Measurements from ENCODE around the gene BMS1. TPM values are rescaled to one million over a fixed set of nuclear protein-coding genes. Genes with fewer than 3 reads are reported as not detected.
A peak's percentile ranks its signal among the peaks of the same experiment; 100 is the strongest.

BMS1 gene
- total and polyA plus RNA-seq, 2 of the 4 experiments (the other 2 are of a cell fraction), result 7.5 to 22.9 TPM

GRCh38 chr10:42875388-42875755 lies 92.8 kb downstream of the BMS1 start:
- intact Hi-C loops (cut with micrococcal nuclease), result no loop called here

More at GRCh38 chr10:42875388-42875755, 92.8 kb downstream of the BMS1 start:
- TF ChIP-seq MXI1 (IDR thresholded peaks at IDR 0.05; ENCODE audit: borderline replicate concordance, low read depth, low read length), result no peak
- TF ChIP-seq CTCF (conservative IDR thresholded peaks at IDR 0.05; ENCODE audit: low read depth, low read length), result no peak
- TF ChIP-seq NFE2L2 (IDR thresholded peaks at IDR 0.05; ENCODE audit: low read depth, low read length), result no peak
- no peak for TF ChIP-seq BHLHE40 (IDR thresholded peaks at IDR 0.05; ENCODE audit: low read depth, low read length)
- no peak for TF ChIP-seq MAZ (IDR thresholded peaks at IDR 0.05; ENCODE audit: borderline replicate concordance, low read depth, low read length)
- no peak for TF ChIP-seq MAFK (IDR thresholded peaks at IDR 0.05; ENCODE audit: low read depth, low read length)
- TF ChIP-seq SMC3 (IDR thresholded peaks at IDR 0.05; ENCODE audit: low read depth, low read length), result no peak
- TF ChIP-seq POLR2A (IDR thresholded peaks at IDR 0.05; ENCODE audit: low read depth, low read length), result no peak
- TF ChIP-seq RFX5 (IDR thresholded peaks at IDR 0.05; ENCODE audit: low read depth, low read length), result no peak
- TF ChIP-seq RAD21 (IDR thresholded peaks at IDR 0.05; ENCODE audit: low read length), result no peak
- TF ChIP-seq CHD1 (IDR thresholded peaks at IDR 0.05; ENCODE audit: low read depth, low read length), result no peak
- no peak for TF ChIP-seq ELK1 (IDR thresholded peaks at IDR 0.05; ENCODE audit: borderline replicate concordance, low read depth, low read length)
- TF ChIP-seq FOS (IDR thresholded peaks at IDR 0.05; ENCODE audit: low read depth, low read length), result no peak
- no peak for TF ChIP-seq CEBPB (IDR thresholded peaks at IDR 0.05; ENCODE audit: low read depth, low read length)
- no peak for TF ChIP-seq USF2 (IDR thresholded peaks at IDR 0.05; ENCODE audit: low read depth, low read length)
- TF ChIP-seq RCOR1 (IDR thresholded peaks at IDR 0.05; ENCODE audit: insufficient replicate concordance, low read length), result no peak
- no peaks in the 10 kb centered on the region for H3K9me1 ChIP-seq (ENCODE audit: insufficient read depth, low read length)
- no peaks in the 10 kb centered on the region for H3K36me3 ChIP-seq (ENCODE audit: control insufficient read depth, insufficient read depth, low read length)
- in situ Hi-C loops (cut with MboI; ENCODE audit: low sequenced_read_pairs) (loop anchor here (10.0 to 25.0 kb wide), 2 partner anchors 187 to 229 kb away; no protein-coding TSS in a partner anchor), dilution Hi-C loops (cut with HindIII; ENCODE audit: low sequenced_read_pairs, unreplicated experiment) (no loop called here)
- H4K8ac ChIP-seq (ENCODE audit: low read depth in 2 of 2, low read length in 2 of 2), result no peak overlapping the region
- no peak overlapping the region for H3K4me3 ChIP-seq (ENCODE audit: insufficient read depth, low read depth, low read length)
- no peak overlapping the region for H4K91ac ChIP-seq (ENCODE audit: insufficient read depth, low read depth, low read length)
- H2BK20ac ChIP-seq (ENCODE audit: low read depth, low read length), result no peak overlapping the region
- H3K4ac ChIP-seq (ENCODE audit: low read depth, low read length), result no peak overlapping the region
- no peak overlapping the region for H3K4me2 ChIP-seq (ENCODE audit: low read depth, low read length)
- ChIA-PET POLR2A (ENCODE audit: unreplicated experiment) (no interaction called here), CTCF (interaction anchor here (1.1 kb wide), 1 partner anchor 204 kb away, joined by 3 read pairs; no protein-coding TSS in a partner anchor)
- no peak overlapping the region for H2AK5ac ChIP-seq (ENCODE audit: low read depth, low read length)
- H2BK15ac ChIP-seq (ENCODE audit: low read depth, low read length), result no peak overlapping the region
- 30% methylated on average over 2 of the region's 5 CpGs; no CpG with 5 or more reads in 1 of the 2 experiments for WGBS, 2 experiments (ENCODE audit: extremely low coverage in 2 of 2, insufficient read length in 1 of 2)
- DNase-seq, result no peak
- no peak overlapping the region for H3K18ac ChIP-seq (ENCODE audit: low read depth, low read length)
- no peak overlapping the region for H3K27ac ChIP-seq (ENCODE audit: insufficient read depth, low read length)
- no peak overlapping the region for H3K56ac ChIP-seq (ENCODE audit: extremely low read depth, insufficient read depth, low read length)
- no peak overlapping the region for H3K9ac ChIP-seq (ENCODE audit: low read depth, low read length)
- H3K9me3 ChIP-seq (ENCODE audit: control insufficient read depth, insufficient read depth, low read length), result no peaks in the 10 kb centered on the region
- no peak overlapping the region for H2AK9ac ChIP-seq (replicated peaks; ENCODE audit: low read depth, low read length, poor library complexity)
- no peaks in the 10 kb centered on the region for H4K20me1 ChIP-seq (ENCODE audit: insufficient read depth, low read length)
- no peak overlapping the region for H3K14ac ChIP-seq (replicated peaks; ENCODE audit: low read depth, low read length)
- no peak overlapping the region for H2BK120ac ChIP-seq (ENCODE audit: low read depth, low read length)
- no peaks in the 10 kb centered on the region for H3K4me1 ChIP-seq (ENCODE audit: control insufficient read depth, insufficient read depth, low read length)
- H4K5ac ChIP-seq (ENCODE audit: low read depth, low read length), result no peak overlapping the region
- H3K23ac ChIP-seq (ENCODE audit: low read depth, low read length), result no peak overlapping the region
- peaks cover 3% of the 10 kb centered on the region; the same call in 1 of the 2 replicates for H3K27me3 ChIP-seq (ENCODE audit: control insufficient read depth, insufficient read depth, low read length)
- BruUV-seq (replicated peaks), result no TSS peak
- H2AFZ ChIP-seq (replicated peaks; ENCODE audit: low read length, poor library complexity), result peak overlapping the region; percentile 16
- H3K79me1 ChIP-seq (ENCODE audit: low read depth in 1 of 2, low read length in 2 of 2), result no peaks in the 10 kb centered on the region
- no peak for ATAC-seq (ENCODE audit: low read depth)
- H2BK5ac ChIP-seq (ENCODE audit: low read depth, low read length, poor library complexity, severe bottlenecking), result no peak overlapping the region

Measured in IMR-90 (cell line).